Measurements from ENCODE around the gene FAM53B.

Gene FAM53B

DNA sequence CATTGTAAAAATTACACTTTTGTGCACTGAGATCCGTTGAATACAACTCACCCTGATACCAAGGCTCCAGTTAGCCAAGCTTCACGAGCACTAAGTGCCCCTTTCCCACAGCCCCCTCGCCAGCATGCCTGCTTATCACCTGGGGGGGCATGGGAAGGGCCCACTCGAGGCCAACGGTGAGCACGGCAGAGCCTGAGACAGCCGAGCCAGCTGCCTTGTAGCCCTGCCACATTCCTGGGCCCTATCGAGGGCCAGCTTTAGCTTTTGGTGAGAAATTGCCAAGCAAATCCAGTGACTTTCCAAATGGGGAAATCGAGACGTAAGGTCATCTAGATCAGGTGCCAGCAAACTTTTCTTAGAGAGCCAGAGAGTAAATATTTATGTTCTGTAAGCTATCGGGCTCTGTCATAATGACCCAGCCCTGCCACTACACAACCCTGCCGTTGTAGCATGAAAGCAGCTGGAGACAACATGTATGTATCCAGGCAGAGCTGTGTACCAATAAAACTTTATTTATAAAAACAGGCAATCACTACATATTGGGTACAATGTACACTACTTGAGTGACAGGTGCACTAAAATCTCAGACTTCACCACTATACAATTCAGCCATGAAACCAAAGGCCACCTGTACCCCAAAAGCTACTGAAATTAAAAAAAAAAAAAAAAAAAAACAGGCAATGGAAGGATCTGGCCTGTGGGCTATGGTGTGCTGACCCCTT lies 83.6 kb downstream of the FAM53B start:
- no peak for DNase-seq

DNA sequence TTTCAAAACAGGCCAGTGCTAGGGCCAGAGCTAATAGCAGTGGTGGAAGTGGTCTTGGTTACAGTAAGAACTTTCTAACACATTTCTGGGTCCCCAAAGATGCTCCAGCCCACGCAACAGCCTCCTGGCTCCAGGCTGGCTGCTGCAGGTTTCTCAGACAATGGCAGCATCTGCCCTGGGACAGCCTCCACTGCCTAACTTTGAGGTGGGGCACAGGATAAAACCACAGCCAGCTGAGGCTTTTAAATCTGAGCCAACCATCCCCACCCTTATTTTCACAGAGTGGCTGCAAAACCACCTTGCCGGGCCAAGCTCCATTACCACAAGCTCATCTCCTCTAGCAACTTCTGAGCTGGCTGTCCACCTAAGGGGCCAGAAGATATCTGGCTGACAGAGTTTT lies 84.8 kb downstream of the FAM53B start:
- DNase-seq = no peak

DNA sequence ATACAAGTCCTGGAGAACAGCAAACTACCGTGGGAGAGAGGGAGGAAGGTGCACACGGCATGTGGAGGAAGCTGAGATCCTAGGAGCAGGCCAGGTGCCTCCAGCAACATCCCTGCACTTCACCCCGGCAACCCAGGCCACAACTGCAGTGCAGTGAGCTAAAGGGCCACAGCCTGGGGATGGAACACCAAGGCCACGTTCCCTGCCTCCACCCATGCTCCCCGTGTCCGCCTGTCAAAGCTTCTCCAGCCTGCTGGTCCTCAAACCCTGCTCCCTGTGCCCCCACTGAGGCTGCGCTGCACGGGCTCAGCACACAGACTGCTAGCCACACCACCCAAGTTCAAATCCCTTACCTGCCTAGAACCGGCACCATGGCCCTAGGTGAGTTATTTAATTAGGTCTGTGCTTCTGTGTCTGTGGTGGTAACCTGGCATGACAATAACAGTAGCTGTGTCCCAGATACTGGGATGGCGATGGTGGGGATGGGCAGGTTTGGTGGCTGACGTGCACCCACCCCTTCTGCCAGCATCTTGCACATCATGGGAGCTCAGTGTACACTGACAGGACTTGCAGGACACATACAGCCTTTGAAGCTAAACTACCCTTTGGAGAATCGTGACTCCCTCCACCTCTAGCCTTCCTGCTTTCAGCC lies 85.5 kb downstream of the FAM53B start:
- no peak for DNase-seq

DNA sequence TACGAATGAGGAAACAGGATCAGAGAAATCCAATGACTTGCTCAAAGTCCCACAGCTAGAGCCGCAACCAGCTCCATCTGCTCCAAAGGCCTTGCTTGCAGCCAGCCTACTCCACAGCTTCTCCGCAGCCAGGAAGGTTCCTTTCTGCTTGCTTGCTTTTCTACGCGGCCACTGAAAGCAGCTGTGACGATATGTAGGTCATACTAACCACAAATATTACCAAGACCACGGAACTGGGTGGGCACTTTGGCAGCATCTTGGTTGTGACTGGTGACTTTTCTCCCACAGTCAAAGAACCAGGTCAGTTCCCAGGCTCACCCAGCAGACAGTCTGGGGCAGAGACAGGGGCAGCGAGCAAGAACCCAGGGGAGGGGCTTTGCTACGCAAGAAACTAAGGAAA lies 86.4 kb downstream of the FAM53B start:
- no peak for DNase-seq

DNA sequence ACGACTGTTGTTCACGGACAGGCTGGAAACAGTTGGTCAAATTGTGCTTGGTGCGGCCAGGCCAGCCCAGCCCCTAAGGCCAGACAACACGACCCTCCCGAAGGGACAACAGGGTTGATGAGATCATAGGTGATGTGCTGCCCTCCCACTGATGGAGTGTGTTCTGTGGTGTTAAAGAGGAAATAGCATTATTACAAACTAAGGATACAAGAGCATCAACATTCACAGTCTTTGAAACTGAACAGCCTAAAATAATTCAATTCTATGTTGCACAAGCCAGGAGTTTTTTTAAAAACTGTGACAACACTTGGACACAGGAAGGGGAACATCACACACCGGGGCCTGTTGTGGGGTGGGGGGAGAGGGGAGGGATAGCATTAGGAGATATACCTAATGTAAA lies 87.6 kb downstream of the FAM53B start:
- no peak for DNase-seq

DNA sequence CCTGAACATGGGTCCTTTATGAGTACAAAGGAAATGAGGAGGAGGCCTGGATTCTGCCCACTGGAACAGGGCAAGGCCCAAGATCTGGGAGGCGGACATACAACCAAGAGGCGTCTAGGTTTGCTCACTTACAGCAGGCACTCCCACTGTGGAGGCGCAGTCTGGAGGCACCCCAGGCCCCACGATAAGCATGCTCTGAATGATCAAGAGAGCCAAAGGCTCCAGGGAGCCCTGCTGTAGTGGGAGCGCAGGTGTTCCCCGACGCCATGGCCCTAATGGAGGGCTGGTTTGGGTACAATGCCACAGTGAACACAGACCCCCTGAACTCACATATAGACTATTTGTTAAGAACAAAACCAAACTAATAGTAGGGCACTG lies 88.1 kb downstream of the FAM53B start:
- no peak for DNase-seq

DNA sequence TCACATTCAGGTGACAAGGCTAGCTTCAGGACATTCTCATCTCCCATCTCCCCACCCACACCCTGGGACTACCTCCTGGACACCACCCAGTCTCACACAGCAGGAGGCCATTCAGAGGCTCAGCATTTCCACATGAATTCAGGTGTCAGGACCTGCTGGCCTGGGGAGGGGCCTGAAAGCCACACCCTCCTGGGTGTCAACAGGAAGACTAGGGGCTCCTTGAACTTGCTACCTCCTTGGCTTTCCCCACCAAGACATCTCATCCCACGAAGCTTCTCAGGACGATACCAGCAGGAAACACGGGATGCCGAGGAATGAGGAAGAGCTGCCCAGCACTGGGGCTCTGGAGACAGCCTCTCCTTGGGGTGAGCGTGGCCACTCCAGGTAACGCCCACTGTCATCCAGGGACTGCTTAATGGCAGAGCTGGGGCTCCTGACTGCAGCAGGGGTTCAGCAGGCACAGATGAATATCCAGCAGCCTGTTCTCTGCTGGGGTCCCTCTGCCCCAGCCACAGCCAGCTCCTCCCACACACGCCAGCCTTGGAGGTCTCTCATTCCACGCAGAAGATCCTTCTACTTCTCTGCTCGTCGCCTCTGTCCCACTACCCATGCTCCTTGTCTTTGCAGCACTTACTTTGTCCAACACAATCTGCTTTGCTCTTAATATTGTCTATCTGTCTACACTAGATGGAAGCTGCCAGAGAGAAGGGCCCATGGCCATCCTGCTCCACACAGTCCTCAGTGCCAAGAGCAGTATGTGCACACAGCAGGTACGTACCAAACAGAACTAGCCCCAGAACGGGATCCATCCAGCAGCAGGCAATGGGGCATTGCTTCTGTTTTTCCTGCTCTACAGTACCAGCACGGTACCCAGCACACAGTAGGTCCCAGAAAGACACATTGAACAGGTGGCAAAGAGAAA lies 88.7 kb downstream of the FAM53B start:
- DNase-seq = no peak

DNA sequence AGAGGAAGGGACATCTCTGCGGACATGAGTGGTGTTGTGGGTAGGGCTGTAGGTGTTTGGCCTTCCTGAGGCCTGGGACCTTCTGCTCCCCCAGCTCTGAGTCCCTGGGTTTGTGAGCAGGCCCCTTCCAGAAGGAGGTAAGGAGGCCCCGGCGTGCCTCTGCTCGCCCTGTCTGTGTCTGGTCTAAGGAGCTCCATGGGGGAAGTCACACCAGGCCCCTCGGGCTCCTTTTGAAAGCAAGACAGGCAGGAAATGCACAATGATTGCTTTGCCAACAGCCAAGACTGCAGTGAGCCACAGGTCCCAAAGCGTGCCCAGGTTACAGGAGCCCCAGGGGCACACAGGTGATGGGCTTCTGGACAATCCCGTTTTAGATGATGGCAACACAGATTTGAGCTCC lies 89.5 kb downstream of the FAM53B start:
- no peak for DNase-seq

DNA sequence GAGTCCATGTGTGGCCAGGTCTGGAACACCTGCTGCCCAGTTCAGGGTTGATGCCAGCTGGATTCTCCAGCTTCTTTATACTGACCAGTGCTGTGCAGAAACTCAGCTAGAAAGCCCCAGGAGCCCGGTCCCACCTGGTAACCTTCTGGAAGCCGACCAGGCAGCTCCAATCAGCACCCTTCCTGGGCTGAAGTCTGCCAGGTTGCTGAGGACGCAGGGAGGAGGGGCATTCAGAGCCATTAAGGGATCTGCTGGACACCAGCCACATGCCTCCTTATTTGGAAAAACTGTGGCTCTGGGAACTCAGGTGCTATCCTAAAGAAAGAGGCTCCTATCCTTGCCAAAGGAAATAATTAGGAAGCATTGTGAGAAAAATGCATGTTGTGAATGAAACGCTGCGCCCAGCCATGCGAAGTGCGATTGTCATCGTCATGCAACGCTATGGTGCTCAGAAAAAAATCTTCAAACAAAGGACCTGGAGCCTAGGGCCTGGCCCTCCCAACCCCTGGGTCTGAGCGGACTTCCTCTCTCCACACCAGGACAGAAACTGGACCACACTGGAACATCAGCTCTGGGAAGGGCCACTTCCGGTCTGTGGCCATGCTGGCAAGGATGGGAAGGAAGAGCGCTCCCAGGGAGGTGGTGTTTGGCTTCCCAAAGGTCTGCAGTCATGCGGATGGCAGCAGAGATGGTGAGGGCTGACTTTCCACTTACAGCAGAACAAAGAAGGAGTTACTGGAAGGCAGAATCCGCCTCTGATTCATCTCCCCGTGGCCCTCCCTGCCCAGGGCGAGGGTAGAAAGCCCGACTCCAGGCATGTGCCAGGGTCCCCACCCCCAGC lies 90.1 kb downstream of the FAM53B start:
- DNase-seq = no peak

DNA sequence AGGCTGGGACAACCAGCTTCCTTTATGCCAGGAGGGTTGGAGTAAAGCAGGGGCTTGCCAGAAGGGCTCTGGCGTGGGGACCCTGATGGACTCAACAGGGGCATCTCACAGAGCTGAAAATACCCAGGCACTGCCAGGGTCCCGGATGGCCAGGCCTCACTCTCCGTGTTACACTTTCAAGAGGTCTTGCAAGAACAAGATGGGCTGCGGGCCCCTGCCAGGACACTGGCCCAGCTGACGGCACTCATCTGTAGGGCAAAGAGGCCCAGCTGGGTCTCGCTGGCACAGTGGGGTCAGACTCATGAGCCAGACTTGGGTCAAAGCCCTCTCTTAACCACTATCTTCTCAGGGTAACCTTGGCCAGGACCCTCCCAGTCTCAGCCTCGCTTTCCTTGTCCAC lies 90.9 kb downstream of the FAM53B start:
- no peak for DNase-seq

DNA sequence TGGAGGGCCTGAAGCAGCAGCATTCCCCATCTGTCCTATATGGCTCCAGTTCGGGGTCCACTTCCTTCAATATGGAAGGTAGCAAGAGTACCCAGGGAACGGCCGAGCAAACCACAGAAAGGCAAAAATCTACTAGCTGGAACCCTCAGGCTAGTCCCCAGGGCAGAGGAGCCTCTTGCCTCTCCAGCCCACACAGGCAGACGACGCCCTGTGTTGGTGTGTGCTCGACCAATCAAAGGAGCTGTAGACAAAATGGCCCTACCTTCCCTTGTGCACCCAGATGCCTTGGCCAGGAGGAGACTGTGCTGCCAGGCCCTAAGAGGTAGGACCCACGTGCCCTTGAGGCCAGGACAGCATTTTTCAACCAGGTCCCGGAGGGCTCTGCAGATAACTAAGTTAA lies 91.5 kb downstream of the FAM53B start:
- no peak for DNase-seq

DNA sequence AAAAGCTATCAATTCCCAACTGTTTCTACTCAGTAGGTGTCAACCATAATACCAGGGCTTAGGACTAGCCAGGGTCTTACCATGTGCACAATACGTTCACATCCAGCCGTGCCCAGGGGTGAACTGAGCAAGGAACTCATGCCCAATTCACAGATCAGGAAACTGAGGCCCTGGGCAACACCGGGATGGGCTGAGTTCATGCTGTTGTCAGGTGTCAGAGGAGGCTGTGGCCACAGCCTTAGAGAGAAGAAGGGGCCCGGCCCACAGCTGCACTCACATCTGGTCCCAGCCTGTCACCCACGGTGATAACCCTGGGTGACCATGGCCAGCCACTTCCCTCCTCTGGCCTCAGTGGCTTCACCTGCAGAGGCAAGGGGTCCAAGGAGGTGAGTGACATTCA lies 92.0 kb downstream of the FAM53B start:
- no peak for DNase-seq

DNA sequence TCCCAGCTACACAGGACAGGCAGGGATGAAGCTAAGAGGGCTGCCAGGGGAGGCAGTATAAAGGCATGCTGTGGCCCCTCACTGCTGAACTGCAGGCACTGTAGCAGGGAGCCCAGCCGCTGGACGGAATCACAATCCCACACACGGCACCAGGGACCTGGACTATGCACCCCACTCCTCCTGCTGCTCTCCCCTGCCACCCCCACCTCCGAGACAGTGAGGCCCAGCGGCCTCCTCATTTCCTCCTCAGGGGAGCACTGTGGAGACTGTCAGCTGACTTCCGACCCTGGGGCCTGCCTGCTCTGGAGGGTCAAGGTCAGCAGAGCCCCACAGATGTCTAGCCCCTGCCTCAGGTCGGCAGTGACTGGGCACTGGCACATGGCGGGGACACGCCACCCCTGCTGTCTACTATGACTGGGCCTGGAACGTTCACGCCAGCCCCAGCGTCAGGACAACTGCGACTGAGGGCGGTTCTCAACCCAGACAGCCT lies 92.7 kb downstream of the FAM53B start:
- no peak for DNase-seq

DNA sequence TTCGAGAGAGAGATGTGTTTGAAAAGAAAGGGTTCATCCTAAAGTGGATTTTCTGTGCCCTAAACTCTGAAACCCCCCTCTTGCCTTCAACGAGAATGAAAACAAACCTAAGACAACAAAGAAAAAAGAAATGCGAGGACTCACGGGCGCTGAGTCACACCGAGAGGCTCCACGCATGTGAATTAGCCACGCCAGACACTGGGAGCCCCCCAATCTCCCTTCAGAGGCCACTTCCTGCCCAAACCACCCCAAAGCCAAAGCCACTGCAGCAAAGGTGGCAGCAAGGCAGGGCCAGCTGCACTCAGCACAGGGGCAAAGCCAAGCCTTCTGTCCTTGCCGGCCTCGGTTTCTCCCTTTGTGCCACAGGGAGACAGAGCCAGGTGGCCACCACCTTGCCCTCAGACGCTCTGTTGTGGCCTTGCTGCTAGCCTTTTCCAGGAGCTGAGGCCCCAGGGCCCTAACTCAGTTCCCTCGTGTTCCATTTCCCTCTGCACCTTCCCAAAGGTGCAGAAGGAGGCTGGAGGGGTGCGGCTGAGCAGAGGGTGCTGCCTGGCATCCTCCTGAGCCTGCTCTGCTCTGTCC lies 93.3 kb downstream of the FAM53B start:
- peak; percentile 71 for DNase-seq

DNA sequence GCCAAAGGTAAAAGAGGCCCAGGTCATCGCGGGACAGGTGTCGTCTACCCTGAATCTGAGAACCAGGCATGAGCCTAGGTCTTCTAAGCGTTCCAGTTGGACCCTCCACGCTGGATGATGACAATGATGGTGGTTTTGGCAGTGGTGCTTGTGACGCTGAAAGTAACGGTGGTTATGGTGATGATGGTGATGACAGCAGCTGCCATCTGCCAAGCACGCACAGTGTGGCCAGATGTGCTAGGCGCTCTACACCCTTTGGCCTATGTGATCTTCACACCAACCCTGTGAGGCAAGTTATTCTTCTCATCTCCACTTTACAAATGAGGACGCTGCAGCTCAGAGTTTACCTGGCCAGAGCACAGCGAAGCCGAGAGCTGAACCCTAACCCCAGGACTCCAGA lies 93.9 kb downstream of the FAM53B start:
- no peak for DNase-seq

DNA sequence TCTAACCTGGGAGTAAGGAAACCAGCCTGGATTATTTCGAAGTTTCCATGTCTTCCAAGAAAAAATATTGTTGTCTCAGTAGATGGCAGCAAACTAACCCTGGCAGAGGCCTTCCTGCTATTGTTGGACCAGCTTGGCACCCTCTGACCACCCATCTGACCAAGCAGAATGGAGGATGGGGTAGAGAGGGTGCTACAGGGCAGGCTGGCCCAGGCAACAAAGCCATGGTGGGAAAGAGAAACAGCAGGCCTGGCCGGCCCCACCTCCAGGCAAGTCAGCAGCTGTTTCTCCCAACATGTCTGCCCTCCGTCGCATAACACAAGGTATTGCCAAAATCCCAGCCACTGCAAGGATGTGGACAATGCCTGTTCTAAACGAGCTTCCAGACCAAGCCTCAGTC lies 95.0 kb downstream of the FAM53B start:
- DNase-seq = no peak

DNA sequence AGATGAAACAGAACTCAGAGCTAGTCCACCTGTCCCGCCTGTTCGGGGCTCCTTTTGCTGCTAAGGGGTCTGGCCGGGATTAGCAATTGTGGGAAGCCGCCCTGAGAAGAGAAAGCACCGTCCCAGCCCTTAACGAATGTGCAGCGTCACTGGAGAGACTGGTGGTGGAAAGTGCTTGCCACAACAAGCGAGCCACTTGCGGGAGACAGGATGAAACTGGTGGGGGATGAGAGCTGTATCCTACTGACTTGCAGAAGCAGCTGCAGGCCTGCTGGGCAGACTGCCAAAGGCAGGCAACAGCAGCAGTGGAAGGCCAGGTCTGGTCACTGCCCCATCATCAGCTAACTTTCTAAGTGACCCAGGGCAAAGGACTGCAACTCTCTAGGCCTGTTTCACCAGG lies 95.4 kb downstream of the FAM53B start:
- DNase-seq = peak; percentile 43

DNA sequence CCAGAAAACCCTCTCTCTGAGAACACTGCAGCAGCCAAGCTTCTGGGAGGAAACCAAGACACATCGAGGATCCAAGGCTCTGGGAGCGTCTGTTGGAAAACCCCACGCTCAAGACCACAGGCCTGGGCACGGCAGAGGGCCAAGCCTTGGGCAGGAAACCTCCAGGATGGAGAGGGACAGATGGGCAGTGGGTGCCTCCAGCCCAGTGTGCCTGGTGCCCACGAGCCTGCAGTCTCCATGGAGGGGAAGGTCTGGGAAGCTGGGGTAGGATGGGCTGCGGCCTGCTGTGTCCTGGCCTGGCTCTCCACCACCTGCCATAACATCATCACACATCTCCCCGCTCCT lies 96.1 kb downstream of the FAM53B start:
- DNase-seq = no peak

DNA sequence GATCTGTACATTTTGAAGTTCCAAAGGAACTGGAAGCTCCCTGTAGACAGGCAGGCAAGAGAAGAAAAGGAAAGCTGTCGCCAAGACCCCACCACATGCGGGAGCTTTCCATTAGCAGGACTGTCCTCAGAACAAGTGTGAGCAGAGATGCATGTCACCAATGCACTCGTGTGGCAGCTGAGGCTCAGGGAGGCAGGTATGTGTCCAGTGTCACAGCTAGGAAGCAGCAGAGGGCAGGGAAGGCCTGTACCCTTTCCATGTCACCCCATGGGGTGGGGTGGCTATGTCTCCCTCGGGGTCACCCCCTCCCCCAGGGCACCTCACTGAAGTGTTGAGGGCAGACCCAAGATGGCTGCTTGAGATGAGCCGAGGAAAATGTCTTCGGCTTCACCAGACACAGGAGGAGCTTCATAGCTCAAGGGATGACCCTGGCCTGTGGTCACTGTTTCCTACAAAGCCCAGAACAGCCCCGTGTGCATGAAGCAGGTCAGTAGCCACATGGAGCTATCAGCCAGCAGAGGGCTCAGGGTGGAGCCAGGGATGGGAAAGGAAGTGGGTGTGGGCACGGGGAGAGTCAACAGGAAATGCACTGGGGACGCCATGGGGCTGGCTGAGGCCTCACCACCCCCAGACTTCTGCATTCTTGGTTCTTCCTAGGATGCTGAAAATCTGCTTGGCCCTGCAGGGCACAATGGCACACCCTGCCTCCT lies 96.6 kb downstream of the FAM53B start:
- peak; percentile 57 for DNase-seq

DNA sequence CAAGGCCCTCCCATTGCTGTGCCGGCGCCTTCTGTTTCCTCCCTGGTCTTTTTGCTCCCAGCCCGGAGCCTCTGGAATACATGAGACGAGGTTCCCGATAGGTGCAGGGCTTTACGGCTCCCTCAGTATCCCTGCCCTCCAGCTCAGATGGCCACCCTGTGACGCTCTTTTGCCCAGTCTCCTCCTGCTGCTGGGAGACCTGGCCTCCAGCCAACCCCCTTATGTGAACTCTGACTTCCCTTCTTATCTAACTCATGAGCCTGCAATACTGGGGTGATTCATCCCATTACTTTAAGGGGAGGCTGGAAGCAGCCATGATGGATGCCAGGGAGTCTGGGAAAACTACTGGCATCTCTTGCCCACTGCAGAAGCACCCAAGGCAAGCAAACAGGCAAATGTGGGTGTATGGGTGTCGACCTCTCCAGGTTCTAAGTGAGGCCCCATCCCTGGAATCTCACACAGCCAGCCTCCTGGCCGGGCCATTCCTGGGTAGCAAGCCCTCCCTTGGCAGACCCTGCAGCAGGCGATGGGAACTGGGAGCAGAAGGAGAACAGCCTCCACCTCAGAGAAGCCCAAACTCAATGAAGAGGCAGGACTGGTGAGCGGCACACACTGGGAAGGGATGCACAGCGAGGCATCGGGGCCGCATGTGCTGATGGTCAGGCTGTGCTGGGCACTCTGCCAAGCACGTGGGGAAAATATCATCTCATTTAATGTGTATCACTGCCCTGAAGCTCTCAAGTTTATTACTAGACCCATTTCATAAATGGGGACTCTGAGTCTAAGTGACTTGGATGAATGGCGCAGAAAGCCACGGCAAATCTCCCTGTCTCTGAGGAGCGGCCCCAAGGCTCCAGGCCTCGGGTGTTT lies 97.5 kb downstream of the FAM53B start:
- DNase-seq = no peak
